ENCODE data around the gene WDR93.

DNA sequence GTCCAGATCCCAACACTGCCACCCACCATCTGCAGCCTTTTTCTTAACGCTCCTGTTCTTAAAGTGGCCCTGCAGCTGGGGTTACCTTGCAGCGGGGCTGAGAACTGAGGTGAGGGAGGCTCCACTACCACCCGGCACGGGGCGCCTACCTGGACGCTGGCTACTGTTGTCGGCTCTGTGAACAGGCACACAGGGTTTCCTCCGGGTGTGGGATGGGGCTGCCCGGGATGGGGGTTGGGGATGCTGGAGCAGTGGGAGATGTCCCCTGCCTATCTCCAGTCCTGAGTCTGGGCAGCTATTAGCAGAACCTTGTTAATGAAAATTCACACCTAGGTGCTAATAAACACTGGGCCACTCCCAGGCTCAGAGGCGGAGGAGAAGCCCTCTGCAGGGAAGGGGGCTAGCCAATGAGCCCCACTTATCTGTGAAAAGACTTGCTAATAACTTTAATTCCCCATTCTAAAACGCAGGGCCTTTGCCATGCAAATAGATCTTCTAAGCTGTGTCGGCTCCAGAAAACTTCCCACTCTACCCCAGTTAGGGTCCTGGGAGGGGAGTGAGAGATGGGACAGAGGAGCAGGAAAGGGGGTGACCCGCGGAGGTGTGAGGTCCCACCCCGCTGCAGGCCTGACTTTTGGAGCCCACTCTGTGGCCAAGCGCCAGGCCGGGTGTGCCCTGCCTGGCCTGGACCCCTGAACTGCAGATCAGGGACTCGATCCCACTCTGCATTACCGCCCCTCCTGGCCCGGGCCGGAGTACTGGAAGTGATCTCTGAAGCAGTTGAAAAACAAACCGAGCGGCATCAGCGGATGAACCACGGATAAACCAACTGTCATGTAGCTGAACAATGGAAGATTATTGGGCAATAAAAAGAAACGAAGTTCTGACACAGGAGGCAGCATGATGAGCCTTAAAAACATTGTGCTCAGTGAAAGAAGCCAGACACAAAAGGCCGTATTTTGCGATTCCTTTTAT, 57.4 kb downstream of the WDR93 start:
- TF ChIP-seq, protein P1, sequence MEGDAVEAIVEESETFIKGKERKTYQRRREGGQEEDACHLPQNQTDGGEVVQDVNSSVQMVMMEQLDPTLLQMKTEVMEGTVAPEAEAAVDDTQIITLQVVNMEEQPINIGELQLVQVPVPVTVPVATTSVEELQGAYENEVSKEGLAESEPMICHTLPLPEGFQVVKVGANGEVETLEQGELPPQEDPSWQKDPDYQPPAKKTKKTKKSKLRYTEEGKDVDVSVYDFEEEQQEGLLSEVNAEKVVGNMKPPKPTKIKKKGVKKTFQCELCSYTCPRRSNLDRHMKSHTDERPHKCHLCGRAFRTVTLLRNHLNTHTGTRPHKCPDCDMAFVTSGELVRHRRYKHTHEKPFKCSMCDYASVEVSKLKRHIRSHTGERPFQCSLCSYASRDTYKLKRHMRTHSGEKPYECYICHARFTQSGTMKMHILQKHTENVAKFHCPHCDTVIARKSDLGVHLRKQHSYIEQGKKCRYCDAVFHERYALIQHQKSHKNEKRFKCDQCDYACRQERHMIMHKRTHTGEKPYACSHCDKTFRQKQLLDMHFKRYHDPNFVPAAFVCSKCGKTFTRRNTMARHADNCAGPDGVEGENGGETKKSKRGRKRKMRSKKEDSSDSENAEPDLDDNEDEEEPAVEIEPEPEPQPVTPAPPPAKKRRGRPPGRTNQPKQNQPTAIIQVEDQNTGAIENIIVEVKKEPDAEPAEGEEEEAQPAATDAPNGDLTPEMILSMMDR (IDR thresholded peaks at IDR 0.05) = no peak
- no peak for TF ChIP-seq ZFX (IDR thresholded peaks at IDR 0.05; ENCODE audit: borderline replicate concordance)
